AG10803 (cell line): ENCODE data around the gene SH2D3C.
"Not testable (repeated sequence)": the region's sequence is repeated elsewhere in the genome, so short reads cannot be mapped to it uniquely, and the experiment has no call there.

ENCODE experiments used
- DNase-seq: peaks from one replicate; pipeline ENCODE4 v3.0.0; 2010; ENCODE audit warnings: low read depth
- H3K4me3 ChIP-seq: 2 replicates; pipeline ENCODE4 v1.5.1; 2011; ENCODE audit warnings: mild to moderate bottlenecking, low read length, control low read depth
- TF ChIP-seq, protein P1 (sequence below): conservative IDR thresholded peaks from 2 replicates; pipeline ENCODE4 v1.5.1; 2011; ENCODE audit warnings: mild to moderate bottlenecking, low read length, control low read depth, inconsistent platforms

The SH2D3C gene

DNA sequence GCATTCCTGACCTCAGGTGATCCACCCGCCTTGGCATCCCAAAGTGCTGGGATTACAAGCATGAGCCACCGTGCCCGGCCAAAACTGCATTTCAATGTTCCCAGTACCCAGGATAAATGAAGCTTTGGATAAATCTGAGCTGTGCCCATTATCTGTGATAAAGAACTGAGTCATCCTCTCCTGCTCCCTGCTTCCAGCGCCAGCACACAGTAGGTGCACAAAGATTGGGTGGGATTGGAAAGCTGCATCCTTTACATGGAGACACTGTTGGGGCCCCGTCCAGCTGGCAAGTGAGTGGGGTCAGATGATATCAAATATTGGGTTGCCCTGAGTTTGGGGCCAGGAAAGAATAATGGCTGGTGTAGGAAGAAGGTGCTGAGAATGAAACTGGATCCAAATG, 17.4 kb downstream of the SH2D3C start:
- TF ChIP-seq, protein P1, sequence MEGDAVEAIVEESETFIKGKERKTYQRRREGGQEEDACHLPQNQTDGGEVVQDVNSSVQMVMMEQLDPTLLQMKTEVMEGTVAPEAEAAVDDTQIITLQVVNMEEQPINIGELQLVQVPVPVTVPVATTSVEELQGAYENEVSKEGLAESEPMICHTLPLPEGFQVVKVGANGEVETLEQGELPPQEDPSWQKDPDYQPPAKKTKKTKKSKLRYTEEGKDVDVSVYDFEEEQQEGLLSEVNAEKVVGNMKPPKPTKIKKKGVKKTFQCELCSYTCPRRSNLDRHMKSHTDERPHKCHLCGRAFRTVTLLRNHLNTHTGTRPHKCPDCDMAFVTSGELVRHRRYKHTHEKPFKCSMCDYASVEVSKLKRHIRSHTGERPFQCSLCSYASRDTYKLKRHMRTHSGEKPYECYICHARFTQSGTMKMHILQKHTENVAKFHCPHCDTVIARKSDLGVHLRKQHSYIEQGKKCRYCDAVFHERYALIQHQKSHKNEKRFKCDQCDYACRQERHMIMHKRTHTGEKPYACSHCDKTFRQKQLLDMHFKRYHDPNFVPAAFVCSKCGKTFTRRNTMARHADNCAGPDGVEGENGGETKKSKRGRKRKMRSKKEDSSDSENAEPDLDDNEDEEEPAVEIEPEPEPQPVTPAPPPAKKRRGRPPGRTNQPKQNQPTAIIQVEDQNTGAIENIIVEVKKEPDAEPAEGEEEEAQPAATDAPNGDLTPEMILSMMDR, result no peak
- DNase-seq, result no peak
- no peak overlapping the region for H3K4me3 ChIP-seq

DNA sequence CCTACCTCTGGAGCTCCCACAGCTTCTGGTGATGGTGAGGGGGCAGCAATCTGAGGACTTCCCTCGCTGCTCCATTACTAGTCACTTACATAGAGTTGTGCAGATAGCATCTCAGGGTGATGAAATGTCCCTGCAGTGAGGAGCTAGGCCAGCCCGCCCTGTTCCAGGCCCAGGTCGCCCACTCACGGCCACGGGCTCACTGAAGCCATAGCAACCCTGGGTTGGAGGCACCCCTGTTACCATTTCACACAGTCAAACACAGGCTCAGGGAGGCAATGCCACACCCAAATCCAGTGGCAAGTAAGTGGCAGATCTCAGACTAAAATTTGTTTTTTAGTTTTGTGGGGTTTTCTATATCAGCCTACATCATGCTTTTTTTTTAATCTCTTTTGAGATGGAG, 19.6 kb downstream of the SH2D3C start:
- H3K4me3 ChIP-seq, result no peak overlapping the region
- TF ChIP-seq, protein P1, result no peak
- DNase-seq, result no peak

DNA sequence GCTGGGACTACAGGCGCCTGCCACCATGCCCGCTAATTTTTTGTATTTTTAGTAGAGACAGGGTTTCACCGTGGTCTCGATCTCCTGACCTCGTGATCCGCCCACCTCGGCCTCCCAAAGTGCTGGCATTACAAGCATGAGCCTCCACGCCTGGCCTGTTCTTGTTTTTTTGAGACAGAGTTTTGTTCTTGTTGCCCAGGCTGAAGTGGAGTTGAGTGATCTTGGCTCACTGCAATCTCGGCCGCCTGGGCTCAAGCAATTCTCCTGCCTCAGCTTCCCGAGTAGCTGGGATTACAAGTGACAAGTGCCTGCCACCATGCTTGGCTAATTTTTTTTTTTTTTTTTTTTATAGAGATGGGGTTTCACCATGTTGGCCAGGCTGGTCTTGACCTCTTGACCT, 21.7 kb downstream of the SH2D3C start:
- not testable (repeated sequence) for H3K4me3 ChIP-seq, DNase-seq

DNA sequence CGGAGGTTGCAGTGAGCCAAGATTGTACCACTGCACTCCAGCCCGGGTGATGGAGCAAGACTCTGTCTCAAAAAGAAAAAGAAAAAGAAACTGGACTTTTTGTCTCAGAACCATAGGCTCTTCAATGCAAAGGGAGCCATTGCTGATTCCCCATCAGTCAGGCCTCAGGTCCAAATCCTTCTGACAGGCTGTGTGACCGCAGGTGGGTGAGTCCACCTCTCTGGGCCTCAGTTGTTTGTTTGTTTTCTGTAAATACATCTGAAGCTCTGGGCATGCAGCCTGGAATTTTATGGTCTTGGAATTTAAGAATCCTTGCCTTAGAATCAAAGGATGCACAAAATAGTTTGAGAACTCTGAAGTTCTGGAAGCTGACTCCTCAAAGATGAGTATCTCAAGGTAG, 22.2 kb downstream of the SH2D3C start:
- H3K4me3 ChIP-seq, result no peak overlapping the region
- DNase-seq, result no peak
- TF ChIP-seq, protein P1, result no peak

DNA sequence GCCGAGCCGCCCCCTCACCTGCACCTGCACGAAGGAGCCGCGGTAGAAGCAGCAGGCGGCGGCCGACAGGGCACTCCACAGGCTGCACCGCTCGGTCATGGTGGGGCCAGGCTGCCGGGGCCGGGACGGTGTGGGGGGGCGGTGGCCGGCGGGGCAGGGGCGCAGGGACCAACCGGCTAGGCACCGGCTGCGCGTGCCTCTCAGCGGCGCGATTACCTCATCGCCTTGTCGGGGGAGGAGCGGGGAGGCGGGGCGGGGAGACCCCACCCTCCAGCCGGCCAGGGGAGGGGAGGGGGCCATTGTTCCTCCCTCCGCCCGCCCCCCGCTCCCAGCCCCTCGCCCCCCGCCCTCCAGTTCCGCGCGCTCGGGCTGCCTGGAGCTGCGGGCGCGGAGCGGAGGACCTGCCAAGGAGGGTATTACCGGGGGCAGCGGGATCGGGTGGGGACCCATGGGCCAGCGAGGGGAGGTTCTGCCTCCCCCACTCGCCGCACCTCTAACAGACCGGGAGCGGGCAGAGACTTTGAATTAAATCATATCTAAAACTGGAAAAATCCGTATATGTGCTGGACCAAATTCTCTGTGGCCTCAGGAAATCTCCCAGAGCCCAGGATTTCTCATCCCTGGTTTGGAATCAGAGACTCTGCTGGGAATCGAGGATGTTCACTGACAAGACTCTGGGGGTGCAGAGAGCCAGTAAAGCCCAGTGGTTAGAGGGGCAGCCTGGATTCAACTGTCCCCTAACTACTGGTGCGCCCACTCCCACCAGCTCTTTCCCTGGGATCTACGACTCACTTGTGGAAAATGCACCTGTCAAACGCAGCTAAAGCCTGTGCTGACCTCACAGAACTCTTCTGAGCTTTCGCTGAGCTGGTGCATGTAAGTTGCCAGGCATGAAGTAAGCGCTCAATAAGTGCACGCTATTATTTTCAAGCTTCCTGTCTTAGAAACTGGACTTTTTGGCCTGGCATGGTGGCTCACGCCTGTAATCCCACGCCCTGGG, 23.1 kb downstream of the SH2D3C start:
- DNase-seq, result no peak
- TF ChIP-seq, protein P1, result no peak
- H3K4me3 ChIP-seq, result no peak overlapping the region

DNA sequence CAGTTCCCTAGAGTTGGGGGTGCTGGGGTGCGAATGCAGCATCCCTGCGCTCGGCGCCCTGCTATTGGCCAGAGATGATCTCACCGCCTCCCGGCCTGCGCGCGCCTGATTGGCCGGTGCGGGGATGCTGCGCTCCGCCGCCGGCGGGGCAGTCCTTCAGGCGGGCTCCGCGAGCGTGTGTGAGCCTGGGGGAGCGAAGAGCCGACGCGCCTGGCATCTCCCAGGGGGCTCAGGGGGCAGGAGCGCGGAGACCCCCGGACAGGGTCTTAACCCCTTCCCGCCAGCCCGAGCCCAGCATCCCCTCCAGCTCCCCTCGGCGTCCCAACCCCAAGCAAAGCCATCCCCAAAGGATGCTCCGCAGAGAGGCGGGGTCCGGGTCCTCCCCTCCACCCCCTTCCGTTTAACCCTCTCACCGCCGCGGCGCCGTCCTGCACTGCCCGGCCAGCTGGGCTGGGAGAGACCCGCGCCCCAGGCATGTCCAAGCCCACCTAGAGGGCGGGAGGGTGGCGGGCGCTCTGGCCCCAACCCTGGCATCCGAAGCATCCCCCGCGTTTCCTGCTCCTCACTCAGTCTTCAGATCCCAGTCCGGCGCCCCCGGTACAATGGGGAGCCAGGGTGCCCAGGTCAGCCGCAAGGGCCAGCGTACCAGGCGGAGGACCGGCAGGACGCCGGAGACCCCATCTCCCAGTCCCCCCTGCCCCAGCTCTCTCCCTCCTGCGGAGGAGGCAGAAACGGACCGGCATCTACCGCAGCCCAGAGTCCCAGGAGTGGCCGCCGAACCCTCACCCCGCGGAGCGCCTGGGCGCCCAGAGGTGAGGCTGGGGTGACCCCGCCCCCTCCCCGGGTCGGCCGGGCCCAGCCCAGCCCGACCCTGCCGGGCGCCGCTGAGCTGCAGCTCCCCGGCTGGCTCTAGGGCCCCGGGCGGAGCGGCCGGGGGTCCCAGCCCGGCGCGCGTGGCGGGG, 24.1 kb downstream of the SH2D3C start:
- no peak overlapping the region for H3K4me3 ChIP-seq
- TF ChIP-seq, protein P1, result no peak
- no peak for DNase-seq

DNA sequence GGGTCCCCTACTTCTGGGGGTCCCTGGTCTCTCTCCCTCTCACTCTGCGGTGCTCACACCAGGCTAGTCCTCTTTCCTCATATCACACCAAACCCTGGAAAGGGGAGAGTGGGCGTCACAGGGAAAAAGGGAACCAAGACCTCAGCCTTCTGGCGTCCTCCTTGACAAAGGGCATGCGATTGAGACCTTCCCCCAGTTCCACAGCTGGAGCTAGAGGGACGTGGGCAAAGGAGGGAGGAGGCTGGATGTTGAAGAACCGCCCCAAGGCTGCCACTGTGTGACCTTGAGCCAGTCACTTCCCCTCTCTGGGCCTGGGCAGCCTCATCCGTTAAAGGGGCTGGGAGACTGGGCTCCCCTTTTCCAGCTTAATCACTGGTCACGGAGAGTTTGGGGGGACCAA, 24.8 kb downstream of the SH2D3C start:
- no peak for DNase-seq
- no peak overlapping the region for H3K4me3 ChIP-seq
- TF ChIP-seq, protein P1, result no peak
